ENCODE data around the gene DCUN1D1. TPM values are rescaled to one million over a fixed set of nuclear protein-coding genes. Genes with fewer than 3 reads are reported as not detected.
A peak's percentile ranks its signal among the peaks of the same experiment; 100 is the strongest.

Gene DCUN1D1
- total and polyA plus RNA-seq, 2 of the 8 experiments (the other 6 are each of a cell fraction or from before 2014, with no cell fraction given), result 6.8 to 70.3 TPM

DNA sequence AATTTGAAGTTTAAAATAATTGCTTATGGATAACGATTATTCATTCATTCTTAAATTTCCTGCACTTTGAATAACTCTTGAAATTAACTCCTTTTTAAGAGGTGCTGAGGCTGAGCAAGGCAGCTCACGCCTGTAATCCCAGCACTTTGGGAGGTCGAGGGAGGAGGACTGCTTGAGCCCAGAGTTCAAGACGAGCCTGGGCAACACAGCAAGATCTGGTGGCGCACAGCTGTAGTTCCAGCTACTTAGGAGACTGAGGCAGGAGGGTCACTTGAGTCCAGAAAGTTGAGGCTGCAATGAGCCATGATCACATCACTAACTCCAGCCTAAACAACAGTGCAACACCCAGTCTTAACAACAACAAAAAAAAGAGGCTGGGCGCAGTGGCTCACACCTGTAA is 8.0 kb downstream of the DCUN1D1 start:
- Histone ChIP-seq H3K4me2 (ENCODE audit: insufficient read depth in 1 of 2, low read depth in 2 of 2, low read length in 2 of 2) (no peak overlapping the region), H2BK20ac (ENCODE audit: low read length) (no peak overlapping the region), H2BK15ac (ENCODE audit: low read length) (no peak overlapping the region), H3K79me2 (ENCODE audit: control insufficient read depth in 1 of 2, insufficient read depth in 2 of 2, low read length in 2 of 2) (peaks cover 6 to 97% of the 10 kb centered on the region in 2 experiments), H3K27ac (ENCODE audit: low read depth, low read length) (no peak overlapping the region), H3K56ac (replicated peaks; ENCODE audit: insufficient read length, low read depth, low read length) (no peak overlapping the region), H4K91ac (replicated peaks; ENCODE audit: insufficient read length, low read length) (no peak overlapping the region), H3K9me3 (ENCODE audit: insufficient read depth in 2 of 2, low read depth in 1 of 2, low read length in 1 of 2) (no peaks in the 10 kb centered on the region), H3K23ac (ENCODE audit: insufficient read length) (no peak overlapping the region), H3K4me3 (ENCODE audit: extremely low read depth in 1 of 4, insufficient read depth in 2 of 4, low read depth in 3 of 4, low read length in 4 of 4) (no peak overlapping the region; a peak in 1 of 8 replicates), H3K18ac (ENCODE audit: extremely low read depth, low read length) (no peak overlapping the region), H3K4me1 (replicated peaks in 1 of 4; ENCODE audit: control insufficient read depth in 3 of 4, insufficient read depth in 4 of 4, low read length in 3 of 4) (peaks cover 0 to 3% (median 1%) of the 10 kb centered on the region in 4 experiments; a peak in 4 of 7 replicates), H3K14ac (ENCODE audit: insufficient read length) (no peak overlapping the region), H3K36me3 (ENCODE audit: control insufficient read depth in 2 of 4, insufficient read depth in 4 of 4, low read length in 3 of 4) (no peaks in the 10 kb centered on the region), H2AFZ (ENCODE audit: low read length) (no peak overlapping the region), H4K20me1 (replicated peaks in 1 of 2; ENCODE audit: control insufficient read depth in 1 of 2, insufficient read depth in 2 of 2, low read length in 2 of 2) (no peaks in the 10 kb centered on the region), H3K4ac (replicated peaks; ENCODE audit: insufficient read length, low read depth, low read length) (no peak overlapping the region), H2BK5ac (ENCODE audit: low read depth, low read length) (peak overlapping the region; percentile 12; the same call in 1 of the 2 replicates), H2BK12ac (ENCODE audit: low read depth, low read length) (no peak overlapping the region), H2BK120ac (replicated peaks; ENCODE audit: low read depth, low read length) (no peak overlapping the region), H3K9ac (replicated peaks in 1 of 4; ENCODE audit: extremely low read depth in 1 of 4, low read depth in 3 of 4, low read length in 3 of 4) (no peak overlapping the region), H4K8ac (ENCODE audit: extremely low read depth, insufficient read depth, low read length) (no peak overlapping the region), H3K23me2 (ENCODE audit: low read depth, low read length) (no peaks in the 10 kb centered on the region; the same call in 1 of the 2 replicates), H2AK5ac (ENCODE audit: low read depth, low read length) (no peak overlapping the region), H3K79me1 (ENCODE audit: low read depth, low read length) (peaks cover 3% of the 10 kb centered on the region), H4K5ac (ENCODE audit: insufficient read length, low read depth, low read length) (no peak overlapping the region), H3K27me3 (replicated peaks in 1 of 4; ENCODE audit: control insufficient read depth in 3 of 4, extremely low read depth in 1 of 4, insufficient read depth in 3 of 4, low read length in 3 of 4) (no peaks in the 10 kb centered on the region)
- ChIA-PET POLR2A (ENCODE audit: partially characterized antibody) (interaction anchor here (1.7 kb wide), 1 partner anchor 9 kb away, joined by 5 read pairs; the partner anchor contains the start of gene DCUN1D1), CTCF (ENCODE audit: partially characterized antibody) (interaction anchor here (0.9 kb wide), 1 partner anchor 26 kb away, joined by 3 read pairs; no protein-coding TSS in a partner anchor)
- FAIRE-seq, result no peak
- WGBS, 2 experiments (ENCODE audit: extremely low coverage in 1 of 2, insufficient coverage in 1 of 2, insufficient read length in 1 of 2, insufficient replicate concordance in 2 of 2, low coverage in 1 of 2, low lambda C conversion rate in 2 of 2, missing lambda C conversion rate in 1 of 2), result 82% methylated on average over 6 of the region's 6 CpGs; no CpG with 5 or more reads in 1 of the 2 experiments
- DNase-seq (ENCODE audit: low read depth in 1 of 2, low spot score in 2 of 2), result no peak
- TF ChIP-seq GTF2F1 (IDR thresholded peaks at IDR 0.05; ENCODE audit: borderline replicate concordance, low read depth, low read length) (no peak), KDM4A (IDR thresholded peaks at IDR 0.05; ENCODE audit: low read depth, low read length, severe bottlenecking) (no peak), GABPA (IDR thresholded peaks at IDR 0.05; ENCODE audit: borderline replicate concordance, insufficient read depth, low read length) (no peak), CHD2 (IDR thresholded peaks at IDR 0.05; ENCODE audit: low read length) (no peak), BRCA1 (IDR thresholded peaks at IDR 0.05; ENCODE audit: low read depth, low read length) (no peak), ASH2L (IDR thresholded peaks at IDR 0.05; ENCODE audit: low read length) (no peak)
